ENCODE measurements around the gene DLG2.

- no peak for TF ChIP-seq CTCF (IDR thresholded peaks at IDR 0.05)
- TF ChIP-seq POLR2A (IDR thresholded peaks at IDR 0.05) = no peak
Measured at GRCh38 chr11:84034484-84034883, 1592.7 kb downstream of the DLG2 start.

All from uterus (tissue), 2 donors.